GM21390 (cell line): Measurements from ENCODE around the gene KCNT1.

Experiments
- ATAC-seq: cut with Tn5 transposase; IDR thresholded peaks from one replicate; pipeline ENCODE4 v1.9.1; 2021; ENCODE audit not compliant: unreplicated experiment

Gene KCNT1

GRCh38 chr9:135698767-135699166, 3.2 kb upstream of the KCNT1 start:
- no peak for ATAC-seq

- ATAC-seq = no peak
These were observed 2.5 kb upstream of the KCNT1 start, which contains the start of gene SOHLH1 for GRCh38 chr9:135699440-135699839. SOHLH1 (minus strand) TSS chr9:135699481; CDS start chr9:135699467, 14 bp downstream.

- ATAC-seq = no peak
These were observed 1.5 kb upstream of the KCNT1 start for GRCh38 chr9:135700525-135700924.

GRCh38 chr9:135701067-135701958, 672 bp upstream of the KCNT1 start:
- no peak for ATAC-seq

GRCh38 chr9:135703726-135704125, 1.7 kb downstream of the KCNT1 start:
- no peak for ATAC-seq

- ATAC-seq = no peak
These were observed 2.5 kb downstream of the KCNT1 start for GRCh38 chr9:135704483-135704882.

GRCh38 chr9:135705376-135705775, 3.4 kb downstream of the KCNT1 start:
- ATAC-seq = no peak

- ATAC-seq = no peak
These were observed 4.3 kb downstream of the KCNT1 start for GRCh38 chr9:135706288-135706687.

- no peak for ATAC-seq
These were observed 5.5 kb downstream of the KCNT1 start for GRCh38 chr9:135707252-135708138.

- no peak for ATAC-seq
These were observed 6.2 kb downstream of the KCNT1 start for GRCh38 chr9:135708164-135708563.

GRCh38 chr9:135711391-135711790, 9.4 kb downstream of the KCNT1 start:
- ATAC-seq = no peak

GRCh38 chr9:135711881-135712280, 9.9 kb downstream of the KCNT1 start:
- ATAC-seq = no peak

GRCh38 chr9:135712613-135713295, 10.8 kb downstream of the KCNT1 start:
- ATAC-seq = no peak

GRCh38 chr9:135714242-135715055, 12.5 kb downstream of the KCNT1 start:
- ATAC-seq = no peak

- ATAC-seq = no peak
These were observed 13.1 kb downstream of the KCNT1 start for GRCh38 chr9:135715056-135715595.

GRCh38 chr9:135716045-135716444, 14.1 kb downstream of the KCNT1 start:
- ATAC-seq = no peak

GRCh38 chr9:135717410-135717809, 15.4 kb downstream of the KCNT1 start:
- ATAC-seq = no peak

- no peak for ATAC-seq
These were observed 16.6 kb downstream of the KCNT1 start for GRCh38 chr9:135718616-135719015.

- no peak for ATAC-seq
These were observed 17.5 kb downstream of the KCNT1 start for GRCh38 chr9:135719472-135719871.

- ATAC-seq = no peak
These were observed 20.4 kb downstream of the KCNT1 start for GRCh38 chr9:135722365-135722764.
